Testis (tissue), 3 donors: ENCODE results near the gene GRIA2. TPM values are rescaled to one million over a fixed set of nuclear protein-coding genes. Genes with fewer than 3 reads are reported as not detected.
"Not testable (repeated sequence)": the region's sequence is repeated elsewhere in the genome, so short reads cannot be mapped to it uniquely, and the experiment has no call there.

ENCODE experiments used
- DNase-seq: peaks from one replicate; pipeline ENCODE4 v3.0.0-alpha.2; 2019
- H3K27ac ChIP-seq, 2 donors: fragments of 200-600 bp; sonication (generic); one replicate each; pipeline ENCODE4 v1.5.1; 2019
- H3K27me3 ChIP-seq: fragments of 200-600 bp; sonication (generic); one replicate; pipeline ENCODE4 v1.5.1; 2019
- H3K36me3 ChIP-seq: fragments of 200-600 bp; sonication (generic); one replicate; pipeline ENCODE4 v1.5.1; 2017; ENCODE audit warnings: low read depth; ENCODE audit errors: missing control alignments
- H3K4me1 ChIP-seq: fragments of 200-600 bp; sonication (generic); one replicate; pipeline ENCODE4 v1.5.1; 2019
- H3K4me3 ChIP-seq, 2 donors: fragments of 200-600 bp; sonication (generic); one replicate each; pipeline ENCODE4 v1.5.1; 2017 to 2019
- H3K9me3 ChIP-seq: fragments of 200-600 bp; sonication (generic); one replicate; pipeline ENCODE4 v1.5.1; 2017
- CTCF ChIP-seq, 3 experiments: fragments of 450-650 bp in 2 of 3; fragments of 200-600 bp in 1 of 3; sonication (generic) in 1 of 3; IDR thresholded peaks; one replicate each; pipeline ENCODE4 v1.5.1; 2016 to 2019; ENCODE audit warnings: antibody characterized with exemption in 3 of 3, mild to moderate bottlenecking in 2 of 3, moderate library complexity in 1 of 3
- POLR2A ChIP-seq: fragments of 450-650 bp; IDR thresholded peaks from one replicate; pipeline ENCODE4 v1.6.1; 2017; ENCODE audit warnings: antibody characterized with exemption, mild to moderate bottlenecking, moderate library complexity
- WGBS, 2 donors: methylation state at CpG; one replicate each; pipeline ENCODE4 v1.1.5; 2018; 5-methylcytosine and 5-hydroxymethylcytosine counted together
- intact Hi-C: fragments of 100-400 bp; cut with DNase I; formaldehyde crosslinking; loops from one replicate; pipeline ENCODE4 v1.15.1; 2023; ENCODE audit warnings: low total_unique reads
- polyA plus RNA-seq: library from polyadenylated mRNA; stranded (reverse); fragments of 350-450 nt; fragmentation: Illumina TruSeq; extraction: RNeasy Lipid Tissue Mini Kit (QIAGEN cat#74804); gene quantifications from one replicate; pipeline ENCODE4 v1.2.3, GENCODE V29; 2014; ENCODE audit warnings: low read depth, low replicate concordance; ENCODE audit not compliant: insufficient read depth
- total RNA-seq, 2 donors: library from RNA; depleted of rRNA; stranded (reverse); fragments of >200 nt; gene quantifications; one replicate each; pipeline ENCODE4 v1.2.3, GENCODE V29; 2016

GRIA2 gene
- total and polyA plus RNA-seq, 3 donors from 2014 or later = 1.6 to 4.1 (median 2.1) TPM

- Histone ChIP-seq H3K9me3 (no peaks in the 10 kb centered on the region), H3K4me1 (no peaks in the 10 kb centered on the region)
Measured at GRCh38 chr4:157242871-157243270, 22.3 kb downstream of the GRIA2 start.

GRCh38 chr4:157244348-157244747, 23.8 kb downstream of the GRIA2 start:
- DNase-seq = no peak
- Histone ChIP-seq H3K4me3 (no peak overlapping the region), H3K36me3 (no peaks in the 10 kb centered on the region), H3K27ac (no peak overlapping the region), H3K9me3 (no peaks in the 10 kb centered on the region), H3K4me1 (no peaks in the 10 kb centered on the region), H3K27me3 (no peaks in the 10 kb centered on the region)
- intact Hi-C loops = no loop called here
- TF ChIP-seq POLR2A (no peak), CTCF (IDR thresholded peaks at IDR 0.05) (no peak)
- 65 to 72% methylated on average over 2 of the region's 2 CpGs for WGBS, 2 donors

More at GRCh38 chr4:157242871-157243270, 22.3 kb downstream of the GRIA2 start:
- Histone ChIP-seq H3K36me3 (no peaks in the 10 kb centered on the region), H3K27ac (no peak overlapping the region), H3K27me3 (no peaks in the 10 kb centered on the region), H3K4me3 (no peak overlapping the region)
- DNase-seq = no peak
- no peak for TF ChIP-seq POLR2A
- no peak for TF ChIP-seq CTCF (IDR thresholded peaks at IDR 0.05)
- intact Hi-C loops = no loop called here

GRCh38 chr4:157245351-157245750, 24.8 kb downstream of the GRIA2 start:
- no peaks in the 10 kb centered on the region for H3K36me3 ChIP-seq
- no peak overlapping the region for H3K27ac ChIP-seq
- H3K27me3 ChIP-seq = no peaks in the 10 kb centered on the region
- intact Hi-C loops = no loop called here
- no peak overlapping the region for H3K4me3 ChIP-seq
- no peak for TF ChIP-seq POLR2A
- no peak for TF ChIP-seq CTCF (IDR thresholded peaks at IDR 0.05)
- H3K9me3 ChIP-seq = no peaks in the 10 kb centered on the region
- no peaks in the 10 kb centered on the region for H3K4me1 ChIP-seq
- DNase-seq = no peak

GRCh38 chr4:157246964-157247363, 26.4 kb downstream of the GRIA2 start:
- no peak overlapping the region for H3K27ac ChIP-seq

GRCh38 chr4:157258165-157258564, 37.6 kb downstream of the GRIA2 start:
- H3K27me3 ChIP-seq, DNase-seq, H3K9me3 ChIP-seq, H3K36me3 ChIP-seq, intact Hi-C loops, H3K4me3 ChIP-seq, H3K4me1 ChIP-seq, H3K27ac ChIP-seq: not testable (repeated sequence)
- WGBS, 2 donors = 66 to 77% methylated on average over 6 of the region's 6 CpGs

More at GRCh38 chr4:157246964-157247363, 26.4 kb downstream of the GRIA2 start:
- intact Hi-C loops = no loop called here
- no peak for DNase-seq
- H3K4me3 ChIP-seq = no peak overlapping the region
- H3K9me3 ChIP-seq = no peaks in the 10 kb centered on the region
- no peaks in the 10 kb centered on the region for H3K36me3 ChIP-seq
- H3K27me3 ChIP-seq = no peaks in the 10 kb centered on the region
- no peaks in the 10 kb centered on the region for H3K4me1 ChIP-seq
- no peak for TF ChIP-seq POLR2A
- TF ChIP-seq CTCF (IDR thresholded peaks at IDR 0.05) = no peak
